Measurements from ENCODE around the gene CDH4. TPM values are rescaled to one million over a fixed set of nuclear protein-coding genes. Genes with fewer than 3 reads are reported as not detected.

Gene CDH4
- total and polyA plus RNA-seq, 2 donors (not counting 1 experiment from before 2014, with no cell fraction given): not detected

DNA sequence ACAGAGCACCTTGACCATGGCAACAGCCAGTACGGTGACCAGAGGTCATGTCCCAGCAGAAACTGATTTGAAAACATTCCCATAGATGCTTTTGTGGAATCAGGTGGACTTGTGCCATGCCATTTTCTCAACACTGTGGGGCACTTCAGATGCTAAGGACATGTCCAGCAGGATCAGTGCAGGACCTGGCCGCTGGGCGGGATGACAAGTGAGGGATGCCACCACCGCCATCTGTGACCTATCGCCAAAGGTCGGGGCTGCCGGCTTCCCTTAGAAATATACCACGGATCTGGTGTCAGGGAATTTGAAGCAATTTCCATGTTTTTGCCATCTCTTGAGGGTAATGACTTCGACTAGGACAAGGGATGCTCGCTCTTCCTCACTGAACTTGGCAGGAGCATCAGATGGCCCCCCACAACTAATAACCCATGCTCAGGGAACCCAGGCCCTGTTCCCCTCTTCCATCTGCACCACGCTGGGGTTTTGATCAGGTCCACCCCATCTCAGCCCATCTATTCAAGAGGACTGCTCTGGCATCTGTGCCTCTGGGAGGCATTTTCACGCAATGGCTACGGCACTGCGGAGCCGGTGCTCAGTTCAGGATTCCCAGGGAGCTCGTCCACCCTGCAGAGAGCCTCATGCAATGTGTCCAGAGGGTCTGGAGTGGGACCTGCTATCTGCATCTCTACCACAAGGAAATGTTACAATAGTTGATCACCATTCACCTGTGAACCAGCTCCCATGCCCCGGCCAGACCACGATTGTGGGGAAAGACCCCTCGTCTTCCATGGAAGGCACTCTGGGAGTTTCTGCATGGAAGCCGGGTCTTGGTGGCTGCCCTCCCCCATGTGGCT lies 511.1 kb downstream of the CDH4 start:
- TF ChIP-seq, protein P1, sequence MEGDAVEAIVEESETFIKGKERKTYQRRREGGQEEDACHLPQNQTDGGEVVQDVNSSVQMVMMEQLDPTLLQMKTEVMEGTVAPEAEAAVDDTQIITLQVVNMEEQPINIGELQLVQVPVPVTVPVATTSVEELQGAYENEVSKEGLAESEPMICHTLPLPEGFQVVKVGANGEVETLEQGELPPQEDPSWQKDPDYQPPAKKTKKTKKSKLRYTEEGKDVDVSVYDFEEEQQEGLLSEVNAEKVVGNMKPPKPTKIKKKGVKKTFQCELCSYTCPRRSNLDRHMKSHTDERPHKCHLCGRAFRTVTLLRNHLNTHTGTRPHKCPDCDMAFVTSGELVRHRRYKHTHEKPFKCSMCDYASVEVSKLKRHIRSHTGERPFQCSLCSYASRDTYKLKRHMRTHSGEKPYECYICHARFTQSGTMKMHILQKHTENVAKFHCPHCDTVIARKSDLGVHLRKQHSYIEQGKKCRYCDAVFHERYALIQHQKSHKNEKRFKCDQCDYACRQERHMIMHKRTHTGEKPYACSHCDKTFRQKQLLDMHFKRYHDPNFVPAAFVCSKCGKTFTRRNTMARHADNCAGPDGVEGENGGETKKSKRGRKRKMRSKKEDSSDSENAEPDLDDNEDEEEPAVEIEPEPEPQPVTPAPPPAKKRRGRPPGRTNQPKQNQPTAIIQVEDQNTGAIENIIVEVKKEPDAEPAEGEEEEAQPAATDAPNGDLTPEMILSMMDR (IDR thresholded peaks at IDR 0.05): no peak
- no peak for TF ChIP-seq EZH2 (IDR thresholded peaks at IDR 0.05; ENCODE audit: borderline replicate concordance, insufficient read depth, low read depth, low read length, poor library complexity, severe bottlenecking)
- WGBS (ENCODE audit: insufficient coverage): 89% methylated on average over 18 of the region's 20 CpGs
- H2AFZ ChIP-seq (ENCODE audit: insufficient read depth, low read depth, low read length, poor library complexity, severe bottlenecking): no peak overlapping the region
- no peaks in the 10 kb centered on the region for H3K4me1 ChIP-seq (ENCODE audit: control insufficient read depth in 2 of 2, insufficient read depth in 2 of 2, low read length in 2 of 2)
- Mint-ChIP-seq H3K9me3 (ENCODE audit: insufficient read depth) (no peaks in the 10 kb centered on the region), H3K27ac (no peak overlapping the region), H3K27me3 (no peaks in the 10 kb centered on the region), H3K4me1 (no peaks in the 10 kb centered on the region), H3K4me3 (no peak overlapping the region)
- H3K36me3 ChIP-seq (replicated peaks in 1 of 2; ENCODE audit: control extremely low read depth in 1 of 2, control insufficient read depth in 1 of 2, extremely low read depth in 1 of 2, insufficient read depth in 2 of 2, low read length in 1 of 2): no peaks in the 10 kb centered on the region
- no peaks in the 10 kb centered on the region for H3K27me3 ChIP-seq (replicated peaks in 1 of 4; ENCODE audit: control extremely low read depth in 1 of 4, control insufficient read depth in 3 of 4, insufficient read depth in 4 of 4, low read length in 3 of 4)
- POLR2A ChIA-PET: no interaction called here
- no peak overlapping the region for H3K4me3 ChIP-seq (ENCODE audit: control extremely low read depth in 1 of 5, extremely low read depth in 1 of 5, insufficient read depth in 1 of 5, low read depth in 2 of 5, low read length in 4 of 5)
- no peaks in the 10 kb centered on the region for H3K79me2 ChIP-seq (ENCODE audit: control insufficient read depth, insufficient read depth, low read length)
- DNase-seq: no peak
- CTCF ChIA-PET: no interaction called here
- no peak overlapping the region for H3K4me2 ChIP-seq (replicated peaks; ENCODE audit: low read depth, low read length, poor library complexity, severe bottlenecking)
- H3K9me3 ChIP-seq (ENCODE audit: control extremely low read depth in 1 of 3, control insufficient read depth in 2 of 3, insufficient read depth in 1 of 3, low read length in 2 of 3): peaks cover 0 to 15% (median 0%) of the 10 kb centered on the region in 3 donors
- H4K20me1 ChIP-seq (ENCODE audit: control insufficient read depth, insufficient read depth, low read length, poor library complexity, severe bottlenecking): no peaks in the 10 kb centered on the region
- ATAC-seq (ENCODE audit: low read depth): no peak
- intact Hi-C loops (cut with micrococcal nuclease): no loop called here
- no peak overlapping the region for H3K9ac ChIP-seq (ENCODE audit: low read length)
- no peak overlapping the region for H3K27ac ChIP-seq (ENCODE audit: low read length in 2 of 2)

DNA sequence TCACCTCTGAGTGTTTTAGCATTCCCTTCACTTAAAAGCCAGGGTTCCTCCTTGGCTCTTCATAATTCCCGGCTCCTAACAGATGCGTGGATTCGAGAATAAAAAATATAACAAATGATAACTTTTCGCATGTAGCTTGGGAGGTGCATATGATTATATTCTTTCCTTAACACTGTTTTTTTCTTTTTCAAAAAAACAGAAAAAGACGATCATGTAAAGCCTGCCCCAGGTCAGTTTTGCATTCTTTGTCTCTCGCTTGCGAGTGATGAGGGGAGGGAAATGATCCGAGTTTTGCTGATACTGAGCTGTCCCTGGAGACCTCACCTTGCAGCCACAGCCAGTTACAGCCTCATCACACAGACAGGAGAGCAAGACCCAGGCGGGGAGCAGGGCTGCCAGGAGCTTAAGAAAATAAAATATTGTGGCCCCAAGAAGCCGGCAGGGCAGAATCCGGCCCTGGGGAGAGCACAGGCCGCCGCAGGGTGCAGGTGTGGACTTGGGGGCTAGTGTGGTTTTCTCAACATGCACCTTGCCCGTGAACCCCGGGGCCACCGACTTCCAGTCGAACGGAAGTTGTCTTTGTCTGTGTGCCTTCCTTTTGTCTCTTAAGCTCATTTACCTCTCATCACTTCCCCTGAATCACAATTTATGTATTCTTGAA lies 511.8 kb downstream of the CDH4 start:
- H3K27me3 Mint-ChIP-seq: no peaks in the 10 kb centered on the region

More for the DNA sequence above, 511.8 kb downstream of the CDH4 start:
- Mint-ChIP-seq H3K27ac (no peak overlapping the region), H3K4me3 (no peak overlapping the region), H3K9me3 (ENCODE audit: insufficient read depth) (no peaks in the 10 kb centered on the region), H3K4me1 (no peaks in the 10 kb centered on the region)
- Histone ChIP-seq H3K79me2 (ENCODE audit: control insufficient read depth, insufficient read depth, low read length) (no peaks in the 10 kb centered on the region), H3K36me3 (replicated peaks in 1 of 2; ENCODE audit: control extremely low read depth in 1 of 2, control insufficient read depth in 1 of 2, extremely low read depth in 1 of 2, insufficient read depth in 2 of 2, low read length in 1 of 2) (no peaks in the 10 kb centered on the region), H3K4me1 (ENCODE audit: control insufficient read depth in 2 of 2, insufficient read depth in 2 of 2, low read length in 2 of 2) (no peaks in the 10 kb centered on the region), H3K9ac (ENCODE audit: low read length) (no peak overlapping the region), H4K20me1 (ENCODE audit: control insufficient read depth, insufficient read depth, low read length, poor library complexity, severe bottlenecking) (no peaks in the 10 kb centered on the region), H3K27ac (ENCODE audit: low read length in 2 of 2) (no peak overlapping the region), H2AFZ (ENCODE audit: insufficient read depth, low read depth, low read length, poor library complexity, severe bottlenecking) (no peak overlapping the region), H3K27me3 (replicated peaks in 1 of 4; ENCODE audit: control extremely low read depth in 1 of 4, control insufficient read depth in 3 of 4, insufficient read depth in 4 of 4, low read length in 3 of 4) (no peaks in the 10 kb centered on the region), H3K9me3 (ENCODE audit: control extremely low read depth in 1 of 3, control insufficient read depth in 2 of 3, insufficient read depth in 1 of 3, low read length in 2 of 3) (peaks cover 0 to 15% (median 0%) of the 10 kb centered on the region in 3 donors), H3K4me2 (replicated peaks; ENCODE audit: low read depth, low read length, poor library complexity, severe bottlenecking) (no peak overlapping the region), H3K4me3 (ENCODE audit: control extremely low read depth in 1 of 5, extremely low read depth in 1 of 5, insufficient read depth in 1 of 5, low read depth in 2 of 5, low read length in 4 of 5) (no peak overlapping the region)
- TF ChIP-seq, protein P1 (IDR thresholded peaks at IDR 0.05): no peak
- TF ChIP-seq EZH2 (IDR thresholded peaks at IDR 0.05; ENCODE audit: borderline replicate concordance, insufficient read depth, low read depth, low read length, poor library complexity, severe bottlenecking): no peak
- POLR2A ChIA-PET: no interaction called here
- no peak for ATAC-seq (ENCODE audit: low read depth)
- DNase-seq: no peak
- CTCF ChIA-PET: no interaction called here
- 97% methylated on average over 7 of the region's 18 CpGs for WGBS (ENCODE audit: insufficient coverage)
- intact Hi-C loops (cut with micrococcal nuclease): no loop called here

Measured in B cell (primary cell).